ENCODE measurements around the gene JMJD6.
"Not testable (repeated sequence)": the region's sequence is repeated elsewhere in the genome, so short reads cannot be mapped to it uniquely, and the experiment has no call there.

DNA sequence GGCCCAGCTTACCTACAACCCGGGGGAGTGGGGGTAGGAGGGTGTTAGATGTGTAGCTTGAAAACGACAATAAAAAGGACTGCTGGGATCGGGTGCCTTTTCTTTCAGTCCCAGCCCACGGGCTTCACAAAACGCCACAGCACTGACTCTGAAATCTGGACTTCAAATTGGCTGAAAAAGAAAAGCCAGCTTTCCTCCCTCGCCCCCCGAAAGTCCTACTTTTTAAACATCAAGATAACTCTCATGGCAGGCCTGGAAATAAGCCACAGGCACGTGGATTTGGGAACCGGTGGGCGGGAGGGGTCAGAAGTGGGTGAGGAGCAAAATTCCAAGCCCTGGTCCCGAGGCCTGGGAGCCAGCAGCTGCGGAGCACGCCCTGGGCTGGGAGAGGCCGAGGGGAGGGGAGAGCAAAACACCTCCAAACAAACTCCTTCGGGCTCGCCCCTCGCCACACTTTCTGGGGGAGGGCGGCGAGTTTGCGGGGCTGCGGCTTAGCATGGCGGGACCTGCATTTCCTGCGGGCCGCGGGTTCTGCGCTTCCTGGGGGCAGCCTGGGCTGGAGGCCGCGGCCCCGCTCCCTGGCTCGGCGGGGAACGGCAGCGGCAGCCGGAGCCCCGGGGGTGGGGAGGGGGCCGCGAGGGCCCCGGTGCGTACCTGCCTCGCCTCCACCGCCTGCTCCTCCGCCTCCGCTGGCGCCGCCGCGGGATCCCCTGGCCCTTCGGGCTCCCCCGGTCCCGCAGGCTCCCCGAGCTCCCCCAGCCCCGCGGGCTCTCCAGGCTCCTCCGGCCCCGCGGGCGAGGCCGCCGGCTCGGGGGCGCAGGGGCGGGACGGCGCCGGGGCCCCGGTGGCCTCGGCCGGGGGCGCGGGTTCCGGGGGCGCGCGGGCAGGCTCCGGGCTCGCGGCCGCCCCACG, 16.2 kb downstream of the JMJD6 start:
- not testable (repeated sequence) for TF ChIP-seq POU6F1 (CRISPR knock-in tag; IDR thresholded peaks at IDR 0.05; ENCODE audit: borderline replicate concordance, low read depth); CREB5 (CRISPR knock-in tag; IDR thresholded peaks at IDR 0.05; ENCODE audit: low read depth); ISL1 (CRISPR knock-in tag; IDR thresholded peaks at IDR 0.05); RARB (CRISPR knock-in tag; IDR thresholded peaks at IDR 0.05); ZNF8 (CRISPR knock-in tag; IDR thresholded peaks at IDR 0.05); ARNTL (CRISPR knock-in tag; IDR thresholded peaks at IDR 0.05; ENCODE audit: borderline replicate concordance, low read depth); ZNF565 (CRISPR knock-in tag; conservative IDR thresholded peaks at IDR 0.05; ENCODE audit: low read depth); PPARA (CRISPR knock-in tag; IDR thresholded peaks at IDR 0.05; ENCODE audit: borderline replicate concordance); TOX (CRISPR knock-in tag; IDR thresholded peaks at IDR 0.05; ENCODE audit: borderline replicate concordance); CSDC2 (CRISPR knock-in tag; IDR thresholded peaks at IDR 0.05); OSR1 (CRISPR knock-in tag; IDR thresholded peaks at IDR 0.05); ZFP30 (CRISPR knock-in tag; IDR thresholded peaks at IDR 0.05)

Data from SK-N-SH treated with all-trans-retinoic acid at 6 μM for 48 hours (cell line).